Measurements from ENCODE around the gene VWA2.

VWA2 gene

GRCh38 chr10:114239117-114239993, at the start of gene VWA2:
Gene VWA2, plus strand, starts transcription at chr10:114239254. Its CDS starts 9,460 bp downstream, at chr10:114248714.
- no peak for DNase-seq (ENCODE audit: low spot score)

GRCh38 chr10:114189700-114190099, 49.4 kb upstream of the VWA2 start:
- DNase-seq (ENCODE audit: low spot score): no peak

- no peak for DNase-seq (ENCODE audit: low spot score)
Observed at GRCh38 chr10:114195079-114195478, 44.0 kb upstream of the VWA2 start.

- DNase-seq (ENCODE audit: low spot score): no peak
Observed at GRCh38 chr10:114199239-114199638, 39.8 kb upstream of the VWA2 start.

- DNase-seq (ENCODE audit: low spot score): no peak
Observed at GRCh38 chr10:114202812-114203211, 36.2 kb upstream of the VWA2 start.

- DNase-seq (ENCODE audit: low spot score): no peak
Observed at GRCh38 chr10:114206902-114207301, 32.2 kb upstream of the VWA2 start.

GRCh38 chr10:114207349-114207748, 31.7 kb upstream of the VWA2 start:
- DNase-seq (ENCODE audit: low spot score): no peak

GRCh38 chr10:114208351-114208750, 30.7 kb upstream of the VWA2 start:
- no peak for DNase-seq (ENCODE audit: low spot score)

- DNase-seq (ENCODE audit: low spot score): no peak
Observed at GRCh38 chr10:114212153-114212552, 26.9 kb upstream of the VWA2 start.

- DNase-seq (ENCODE audit: low spot score): no peak
Observed at GRCh38 chr10:114215033-114215432, 24.0 kb upstream of the VWA2 start.

- DNase-seq (ENCODE audit: low spot score): no peak
Observed at GRCh38 chr10:114220281-114220680, 18.8 kb upstream of the VWA2 start.

GRCh38 chr10:114221235-114221634, 17.8 kb upstream of the VWA2 start:
- DNase-seq (ENCODE audit: low spot score): no peak

GRCh38 chr10:114223066-114223465, 16.0 kb upstream of the VWA2 start:
- DNase-seq (ENCODE audit: low spot score): no peak

- DNase-seq (ENCODE audit: low spot score): no peak
Observed at GRCh38 chr10:114228156-114228555, 10.9 kb upstream of the VWA2 start.

GRCh38 chr10:114232561-114233176, 6.4 kb upstream of the VWA2 start:
- DNase-seq (ENCODE audit: low spot score): no peak

- no peak for DNase-seq (ENCODE audit: low spot score)
Observed at GRCh38 chr10:114233482-114233881, 5.6 kb upstream of the VWA2 start.

- DNase-seq (ENCODE audit: low spot score): no peak
Observed at GRCh38 chr10:114234132-114234531, 4.9 kb upstream of the VWA2 start.

- no peak for DNase-seq (ENCODE audit: low spot score)
Observed at GRCh38 chr10:114239994-114240345, 916 bp downstream of the VWA2 start.

- DNase-seq (ENCODE audit: low spot score): no peak
Observed at GRCh38 chr10:114242235-114242634, 3.2 kb downstream of the VWA2 start.

- DNase-seq (ENCODE audit: low spot score): no peak
Observed at GRCh38 chr10:114243661-114244060, 4.6 kb downstream of the VWA2 start.

GRCh38 chr10:114244126-114244525, 5.1 kb downstream of the VWA2 start:
- no peak for DNase-seq (ENCODE audit: low spot score)

- DNase-seq (ENCODE audit: low spot score): no peak
Observed at GRCh38 chr10:114245121-114245791, 6.2 kb downstream of the VWA2 start.

GRCh38 chr10:114246679-114247305, 7.7 kb downstream of the VWA2 start:
- DNase-seq (ENCODE audit: low spot score): no peak

Measured in pons (tissue), 1 donor.